ENCODE results near the gene HNRNPDL. TPM values are rescaled to one million over a fixed set of nuclear protein-coding genes. Genes with fewer than 3 reads are reported as not detected.
A peak's percentile ranks its signal among the peaks of the same experiment; 100 is the strongest.

The HNRNPDL gene
- total and polyA plus RNA-seq, 2 of the 13 experiments (the other 11 are each of a cell fraction or from before 2014, with no cell fraction given): 167 to 414 TPM

DNA sequence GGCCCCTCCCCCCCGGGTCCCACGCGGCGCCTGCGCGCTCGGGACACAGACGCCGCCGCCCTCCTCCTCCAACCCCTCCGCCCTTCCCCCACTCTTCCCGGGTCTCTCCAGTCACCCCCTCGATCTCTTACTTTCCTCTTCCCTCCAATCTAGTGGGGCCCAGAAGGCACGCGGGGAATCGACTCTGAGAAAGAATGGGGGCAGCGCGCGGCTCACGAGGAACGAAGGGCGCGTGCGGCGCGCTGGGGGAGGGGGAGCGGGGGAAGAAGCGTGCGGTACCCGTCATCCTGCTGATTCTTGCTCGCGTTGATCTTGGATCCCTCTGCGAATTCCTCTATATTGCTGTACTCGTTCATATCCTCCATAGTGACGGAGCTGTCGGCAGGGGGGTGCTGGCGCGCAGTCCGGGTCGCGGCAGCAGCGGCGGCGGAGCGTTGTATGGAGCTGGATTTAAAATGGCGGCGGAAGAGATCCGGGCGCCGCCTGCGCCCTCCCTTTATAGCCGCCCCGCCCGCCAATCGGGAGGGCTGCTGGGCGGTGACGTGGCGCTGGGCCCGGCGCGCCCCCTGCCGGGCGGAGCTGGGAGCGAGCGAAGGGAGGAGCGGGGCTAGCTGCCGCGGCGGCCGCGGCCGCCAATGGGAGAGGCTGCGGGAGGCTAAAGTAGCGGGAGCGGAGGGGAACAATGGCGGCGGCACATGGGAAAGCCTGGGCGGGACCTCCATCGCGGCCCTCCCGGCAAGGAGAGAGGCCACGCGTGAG lies 1.1 kb downstream of the HNRNPDL start (continued):
- TF ChIP-seq NFKBIZ (CRISPR knock-in tag; IDR thresholded peaks at IDR 0.05): no peak
- TF ChIP-seq, protein P1, sequence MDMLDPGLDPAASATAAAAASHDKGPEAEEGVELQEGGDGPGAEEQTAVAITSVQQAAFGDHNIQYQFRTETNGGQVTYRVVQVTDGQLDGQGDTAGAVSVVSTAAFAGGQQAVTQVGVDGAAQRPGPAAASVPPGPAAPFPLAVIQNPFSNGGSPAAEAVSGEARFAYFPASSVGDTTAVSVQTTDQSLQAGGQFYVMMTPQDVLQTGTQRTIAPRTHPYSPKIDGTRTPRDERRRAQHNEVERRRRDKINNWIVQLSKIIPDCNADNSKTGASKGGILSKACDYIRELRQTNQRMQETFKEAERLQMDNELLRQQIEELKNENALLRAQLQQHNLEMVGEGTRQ (IDR thresholded peaks at IDR 0.05; ENCODE audit: low read depth, low read length): no peak
- TF ChIP-seq, protein P1 (CRISPR knock-in tag; IDR thresholded peaks at IDR 0.05; ENCODE audit: borderline replicate concordance): no peak
- no peak for TF ChIP-seq BCL6 (CRISPR knock-in tag; IDR thresholded peaks at IDR 0.05)
- no peak for TF ChIP-seq ZNF879 (CRISPR knock-in tag; IDR thresholded peaks at IDR 0.05)
- no peak for TF ChIP-seq ZNF790 (CRISPR knock-in tag; IDR thresholded peaks at IDR 0.05; ENCODE audit: borderline replicate concordance)
- no peak for TF ChIP-seq NFIC (IDR thresholded peaks at IDR 0.05; ENCODE audit: low read length)
- no peak for TF ChIP-seq KLF6 (CRISPR knock-in tag; IDR thresholded peaks at IDR 0.05)
- TF ChIP-seq SSRP1 (CRISPR knock-in tag; IDR thresholded peaks at IDR 0.05): no peak
- TF ChIP-seq WIZ (CRISPR knock-in tag; IDR thresholded peaks at IDR 0.05): no peak
- no peak for TF ChIP-seq ZSCAN29 (CRISPR knock-in tag; conservative IDR thresholded peaks at IDR 0.05)
- TF ChIP-seq HOXA9 (CRISPR knock-in tag; IDR thresholded peaks at IDR 0.05; ENCODE audit: borderline replicate concordance): peak; percentile 87; the same call in 1 of the 2 replicates
- peak; percentile 90 for TF ChIP-seq ASH2L (IDR thresholded peaks at IDR 0.05; ENCODE audit: insufficient read length, low read depth, low read length)
- TF ChIP-seq KAT8 (CRISPR knock-in tag; IDR thresholded peaks at IDR 0.05): no peak
- TF ChIP-seq, protein P2, sequence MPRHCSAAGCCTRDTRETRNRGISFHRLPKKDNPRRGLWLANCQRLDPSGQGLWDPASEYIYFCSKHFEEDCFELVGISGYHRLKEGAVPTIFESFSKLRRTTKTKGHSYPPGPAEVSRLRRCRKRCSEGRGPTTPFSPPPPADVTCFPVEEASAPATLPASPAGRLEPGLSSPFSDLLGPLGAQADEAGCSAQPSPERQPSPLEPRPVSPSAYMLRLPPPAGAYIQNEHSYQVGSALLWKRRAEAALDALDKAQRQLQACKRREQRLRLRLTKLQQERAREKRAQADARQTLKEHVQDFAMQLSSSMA (CRISPR knock-in tag; IDR thresholded peaks at IDR 0.05): no peak
- TF ChIP-seq, protein P3, sequence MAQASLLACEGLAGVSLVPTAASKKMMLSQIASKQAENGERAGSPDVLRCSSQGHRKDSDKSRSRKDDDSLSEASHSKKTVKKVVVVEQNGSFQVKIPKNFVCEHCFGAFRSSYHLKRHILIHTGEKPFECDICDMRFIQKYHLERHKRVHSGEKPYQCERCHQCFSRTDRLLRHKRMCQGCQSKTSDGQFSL (CRISPR knock-in tag; IDR thresholded peaks at IDR 0.05): no peak
- TF ChIP-seq SIN3B (IDR thresholded peaks at IDR 0.05; ENCODE audit: low read length): no peak
- no peak for TF ChIP-seq ATRX (CRISPR knock-in tag; IDR thresholded peaks at IDR 0.05; ENCODE audit: borderline replicate concordance)
- no peak for TF ChIP-seq MTA3 (CRISPR knock-in tag; IDR thresholded peaks at IDR 0.05)
- TF ChIP-seq SMAD9 (CRISPR knock-in tag; IDR thresholded peaks at IDR 0.05): no peak
- peak; percentile 92 for TF ChIP-seq CREB1 (IDR thresholded peaks at IDR 0.05)
- peak; percentile 89 for TF ChIP-seq CREB1 (CRISPR knock-in tag; IDR thresholded peaks at IDR 0.05)
- TF ChIP-seq ZNF674 (CRISPR knock-in tag; IDR thresholded peaks at IDR 0.05; ENCODE audit: low read depth): no peak
- TF ChIP-seq ONECUT2 (CRISPR knock-in tag; IDR thresholded peaks at IDR 0.05): no peak
- TF ChIP-seq ZNF615 (CRISPR knock-in tag; IDR thresholded peaks at IDR 0.05; ENCODE audit: borderline replicate concordance): peak; percentile 72
- no peak for TF ChIP-seq NAIF1 (CRISPR knock-in tag; IDR thresholded peaks at IDR 0.05; ENCODE audit: borderline replicate concordance)
- TF ChIP-seq YEATS2 (CRISPR knock-in tag; IDR thresholded peaks at IDR 0.05; ENCODE audit: borderline replicate concordance): peak; percentile 26; the same call in 1 of the 2 replicates
- TF ChIP-seq PHB2 (IDR thresholded peaks at IDR 0.05; ENCODE audit: partially characterized antibody): no peak
- TF ChIP-seq RBAK (CRISPR knock-in tag; IDR thresholded peaks at IDR 0.05): no peak
- TF ChIP-seq KMT2B (CRISPR knock-in tag; IDR thresholded peaks at IDR 0.05): peak; percentile 49
- peak; percentile 93 for TF ChIP-seq ZC3H4 (CRISPR knock-in tag; IDR thresholded peaks at IDR 0.05; ENCODE audit: borderline replicate concordance)
- no peak for TF ChIP-seq ZNF12 (CRISPR knock-in tag; IDR thresholded peaks at IDR 0.05)
